ENCODE measurements around the gene CIAO3. TPM values are rescaled to one million over a fixed set of nuclear protein-coding genes. Genes with fewer than 3 reads are reported as not detected.

The CIAO3 gene
- polyA plus RNA-seq, 1 donor, result 26.7 TPM

Other genes with a start within 250 kb of the CIAO3 start
- 23.8 TPM for gene CAPN15, start 213.3 kb downstream of the CIAO3 start, polyA plus RNA-seq (ENCODE audit: insufficient read length)
- gene PRR35, start 180.6 kb downstream of the CIAO3 start, polyA plus RNA-seq (ENCODE audit: insufficient read length), result 6.6 TPM
- gene NHLRC4, start 174.0 kb downstream of the CIAO3 start, polyA plus RNA-seq (ENCODE audit: insufficient read length), result 4.7 TPM
- gene PIGQ, start 171.0 kb downstream of the CIAO3 start, polyA plus RNA-seq (ENCODE audit: insufficient read length), result 60.9 TPM
- 17.3 TPM for gene RAB40C, start 150.9 kb downstream of the CIAO3 start, polyA plus RNA-seq (ENCODE audit: insufficient read length)
- gene WFIKKN1, start 110.0 kb downstream of the CIAO3 start, polyA plus RNA-seq (ENCODE audit: insufficient read length), result 1.5 TPM
- 38.0 TPM for gene METTL26, start 104.7 kb downstream of the CIAO3 start, polyA plus RNA-seq (ENCODE audit: insufficient read length)
- 15.5 TPM for gene MCRIP2, start 99.2 kb downstream of the CIAO3 start, polyA plus RNA-seq (ENCODE audit: insufficient read length)
- gene WDR90, start 91.6 kb downstream of the CIAO3 start, polyA plus RNA-seq (ENCODE audit: insufficient read length), result 42.2 TPM
- gene RHOT2, start 72.9 kb downstream of the CIAO3 start, polyA plus RNA-seq (ENCODE audit: insufficient read length), result 70.8 TPM
- 1.7 TPM for gene RHBDL1, start 65.3 kb downstream of the CIAO3 start, polyA plus RNA-seq (ENCODE audit: insufficient read length)
- 107 TPM for gene STUB1, start 60.6 kb downstream of the CIAO3 start, polyA plus RNA-seq (ENCODE audit: insufficient read length)
- 51.4 TPM for gene JMJD8, start 56.7 kb downstream of the CIAO3 start, polyA plus RNA-seq (ENCODE audit: insufficient read length)
- gene WDR24, start 50.6 kb downstream of the CIAO3 start, polyA plus RNA-seq (ENCODE audit: insufficient read length), result 10.2 TPM
- gene FBXL16, start 35.2 kb downstream of the CIAO3 start, polyA plus RNA-seq (ENCODE audit: insufficient read length), result 0.75 TPM
- gene METRN, start 25.9 kb downstream of the CIAO3 start, polyA plus RNA-seq (ENCODE audit: insufficient read length), result 6.3 TPM
- gene ANTKMT, start 19.9 kb downstream of the CIAO3 start, polyA plus RNA-seq (ENCODE audit: insufficient read length), result 9.0 TPM
- 2.0 TPM for gene CCDC78, start 14.6 kb downstream of the CIAO3 start, polyA plus RNA-seq (ENCODE audit: insufficient read length)
- gene HAGHL, start 13.9 kb downstream of the CIAO3 start, polyA plus RNA-seq (ENCODE audit: insufficient read length), result 3.3 TPM
- 17.1 TPM for gene MSLN, start 19.7 kb upstream of the CIAO3 start, polyA plus RNA-seq (ENCODE audit: insufficient read length)
- gene RPUSD1, start 47.4 kb upstream of the CIAO3 start, polyA plus RNA-seq (ENCODE audit: insufficient read length), result 10.7 TPM
- gene CHTF18, start 47.6 kb upstream of the CIAO3 start, polyA plus RNA-seq (ENCODE audit: insufficient read length), result 22.9 TPM
- 0.42 TPM for gene GNG13, start 59.7 kb upstream of the CIAO3 start, polyA plus RNA-seq (ENCODE audit: insufficient read length)
- gene LMF1, start 230.0 kb upstream of the CIAO3 start, polyA plus RNA-seq (ENCODE audit: insufficient read length), result 18.7 TPM
- gene SOX8, start 240.8 kb upstream of the CIAO3 start, polyA plus RNA-seq (ENCODE audit: insufficient read length), result 2.9 TPM

Measured in left kidney (tissue), 1 donor.